Measurements from ENCODE around the gene ANKRD52. TPM values are rescaled to one million over a fixed set of nuclear protein-coding genes. Genes with fewer than 3 reads are reported as not detected.

The ANKRD52 gene
- total RNA-seq (10 to 100 TPM; 30.5 to 37.9 TPM), polyA plus RNA-seq (1 to 10 TPM; 4.4 to 9.3 TPM)
- long read RNA-seq, donor 1, partial matches to known transcripts, result 10 of 19 reads
- long read RNA-seq, donor 1, other reads (novel, unspliced or antisense), result 9 of 19 reads
- long read RNA-seq, donor 2, partial matches to known transcripts, result 3 of 10 reads
- long read RNA-seq, donor 2, other reads (novel, unspliced or antisense), result 7 of 10 reads

GRCh38 chr12:56258068-56258819, at the start of gene ANKRD52:
Gene ANKRD52 (minus strand): TSS chr12:56258384. CDS start chr12:56258269, 115 bp downstream.
- DNase-seq, result peak; percentile 86 to 92
- Histone ChIP-seq H3K4me1 (ENCODE audit: control insufficient read depth in 1 of 2, insufficient read depth in 2 of 2, low read length in 2 of 2) (peaks cover 0 to 3% of the 10 kb centered on the region in 2 donors), H3K4me3 (ENCODE audit: low read length in 2 of 2) (peak within 1 kb of the TSS; percentile 99 to 100), H3K27me3 (ENCODE audit: control insufficient read depth in 1 of 2, insufficient read depth in 2 of 2, low read length in 1 of 2) (no peaks in the 10 kb centered on the region), H3K36me3 (ENCODE audit: control insufficient read depth in 1 of 2, insufficient read depth in 2 of 2, low read length in 1 of 2) (peaks cover 0 to 5% of the 10 kb centered on the region in 2 donors), H3K9me3 (ENCODE audit: control insufficient read depth, low read length) (no peaks in the 10 kb centered on the region), H3K27ac (ENCODE audit: low read depth in 1 of 2, low read length in 2 of 2) (peak within 1 kb of the TSS in 1 of 2 donors; percentile 72)
- intact Hi-C loops (cut with DNase I), result loop anchor here in 1 of 2 donors (2.0 to 5.0 kb wide), 2 partner anchors 36 to 67 kb away; partner anchors contain the start of genes NABP2 and RNF41
- WGBS, 2 donors, result 0% methylated on average over 30 to 78 of the region's 78 CpGs
- peak; percentile 94 for ATAC-seq (ENCODE audit: low FRiP score)

- intact Hi-C loops (cut with DNase I), result no loop called here
- no peak for ATAC-seq (ENCODE audit: low FRiP score)
- Histone ChIP-seq H3K27me3 (ENCODE audit: control insufficient read depth in 1 of 2, insufficient read depth in 2 of 2, low read length in 1 of 2) (no peaks in the 10 kb centered on the region), H3K4me3 (ENCODE audit: low read length in 2 of 2) (no peak overlapping the region), H3K4me1 (ENCODE audit: control insufficient read depth in 1 of 2, insufficient read depth in 2 of 2, low read length in 2 of 2) (no peaks in the 10 kb centered on the region), H3K36me3 (ENCODE audit: control insufficient read depth in 1 of 2, insufficient read depth in 2 of 2, low read length in 1 of 2) (peaks cover 2 to 6% of the 10 kb centered on the region in 2 donors), H3K27ac (ENCODE audit: low read depth in 1 of 2, low read length in 2 of 2) (no peak overlapping the region), H3K9me3 (ENCODE audit: control insufficient read depth, low read length) (no peaks in the 10 kb centered on the region)
- WGBS, 2 donors, result 91 to 92% methylated on average over 7 of the region's 7 CpGs
- DNase-seq, result no peak
Measured at GRCh38 chr12:56307221-56307965, 49.2 kb upstream of the ANKRD52 start.

GRCh38 chr12:56304872-56305590, 46.8 kb upstream of the ANKRD52 start:
- Histone ChIP-seq H3K4me1 (ENCODE audit: control insufficient read depth in 1 of 2, insufficient read depth in 2 of 2, low read length in 2 of 2) (no peaks in the 10 kb centered on the region), H3K9me3 (ENCODE audit: control insufficient read depth, low read length) (no peaks in the 10 kb centered on the region), H3K27me3 (ENCODE audit: control insufficient read depth in 1 of 2, insufficient read depth in 2 of 2, low read length in 1 of 2) (no peaks in the 10 kb centered on the region), H3K36me3 (ENCODE audit: control insufficient read depth in 1 of 2, insufficient read depth in 2 of 2, low read length in 1 of 2) (peaks cover 2 to 6% of the 10 kb centered on the region in 2 donors), H3K4me3 (ENCODE audit: low read length in 2 of 2) (no peak overlapping the region), H3K27ac (ENCODE audit: low read depth in 1 of 2, low read length in 2 of 2) (no peak overlapping the region)
- intact Hi-C loops (cut with DNase I), result no loop called here
- 88 to 89% methylated on average over 8 of the region's 8 CpGs for WGBS, 2 donors
- DNase-seq (no peak), ATAC-seq (ENCODE audit: low FRiP score) (no peak)

- Histone ChIP-seq H3K9me3 (ENCODE audit: control insufficient read depth, low read length) (no peaks in the 10 kb centered on the region), H3K36me3 (ENCODE audit: control insufficient read depth in 1 of 2, insufficient read depth in 2 of 2, low read length in 1 of 2) (peaks cover 0 to 2% of the 10 kb centered on the region in 2 donors), H3K4me3 (ENCODE audit: low read length in 2 of 2) (no peak overlapping the region), H3K4me1 (ENCODE audit: control insufficient read depth in 1 of 2, insufficient read depth in 2 of 2, low read length in 2 of 2) (no peaks in the 10 kb centered on the region), H3K27ac (ENCODE audit: low read depth in 1 of 2, low read length in 2 of 2) (no peak overlapping the region), H3K27me3 (ENCODE audit: control insufficient read depth in 1 of 2, insufficient read depth in 2 of 2, low read length in 1 of 2) (no peaks in the 10 kb centered on the region)
- 92 to 94% methylated on average over 3 of the region's 3 CpGs for WGBS, 2 donors
- intact Hi-C loops (cut with DNase I), result no loop called here
- ATAC-seq (ENCODE audit: low FRiP score) (no peak), DNase-seq (no peak)
Measured at GRCh38 chr12:56304276-56304675, 46.1 kb upstream of the ANKRD52 start.

- Histone ChIP-seq H3K9me3 (ENCODE audit: control insufficient read depth, low read length) (no peaks in the 10 kb centered on the region), H3K27me3 (ENCODE audit: control insufficient read depth in 1 of 2, insufficient read depth in 2 of 2, low read length in 1 of 2) (no peaks in the 10 kb centered on the region), H3K36me3 (ENCODE audit: control insufficient read depth in 1 of 2, insufficient read depth in 2 of 2, low read length in 1 of 2) (peaks cover 0 to 2% of the 10 kb centered on the region in 2 donors), H3K27ac (ENCODE audit: low read depth in 1 of 2, low read length in 2 of 2) (peak overlapping the region; percentile 62 to 95), H3K4me3 (ENCODE audit: low read length in 2 of 2) (peak overlapping the region; percentile 20 to 54), H3K4me1 (ENCODE audit: control insufficient read depth in 1 of 2, insufficient read depth in 2 of 2, low read length in 2 of 2) (peaks cover 0 to 1% of the 10 kb centered on the region in 2 donors)
- intact Hi-C loops (cut with DNase I), result loop anchor here in 1 of 2 donors (2.0 kb wide), 2 partner anchors 14 to 76 kb away; partner anchors contain the start of genes CNPY2 and NABP2
- ATAC-seq (ENCODE audit: low FRiP score) (peak; percentile 61), DNase-seq (peak in 1 of 2 donors; percentile 76)
- 23 to 29% methylated on average over 21 of the region's 21 CpGs for WGBS, 2 donors
Measured at GRCh38 chr12:56300644-56301464, 42.7 kb upstream of the ANKRD52 start.

- H3K4me3 ChIP-seq (ENCODE audit: low read length in 2 of 2), result peak within 1 kb of the TSS; percentile 66 to 71
- 0 to 1% methylated on average over 63 of the region's 63 CpGs for WGBS, 2 donors
- no peaks in the 10 kb centered on the region for H3K27me3 ChIP-seq (ENCODE audit: control insufficient read depth in 1 of 2, insufficient read depth in 2 of 2, low read length in 1 of 2)
- H3K36me3 ChIP-seq (ENCODE audit: control insufficient read depth in 1 of 2, insufficient read depth in 2 of 2, low read length in 1 of 2), result peaks cover 0 to under 1% of the 10 kb centered on the region in 2 donors
- H3K9me3 ChIP-seq (ENCODE audit: control insufficient read depth, low read length), result no peaks in the 10 kb centered on the region
- peaks cover 0 to 2% of the 10 kb centered on the region in 2 donors for H3K4me1 ChIP-seq (ENCODE audit: control insufficient read depth in 1 of 2, insufficient read depth in 2 of 2, low read length in 2 of 2)
- DNase-seq (peak; percentile 99 to 100), ATAC-seq (ENCODE audit: low FRiP score) (peak; percentile 99)
- H3K27ac ChIP-seq (ENCODE audit: low read depth in 1 of 2, low read length in 2 of 2), result peak within 1 kb of the TSS; percentile 62 to 95
- intact Hi-C loops (cut with DNase I), result loop anchor here in 1 of 2 donors (2.0 kb wide), 2 partner anchors 15 to 75 kb away; partner anchors contain the start of genes CNPY2 and NABP2
Measured at GRCh38 chr12:56299853-56300643, 41.9 kb upstream of the ANKRD52 start, which contains the start of gene CS. Gene CS (minus strand): TSS chr12:56300330. CDS start chr12:56300201, 129 bp downstream.

GRCh38 chr12:56299308-56299852, 41.2 kb upstream of the ANKRD52 start:
- peak overlapping the region; percentile 9 to 89 for H3K27ac ChIP-seq (ENCODE audit: low read depth in 1 of 2, low read length in 2 of 2)
- H3K4me1 ChIP-seq (ENCODE audit: control insufficient read depth in 1 of 2, insufficient read depth in 2 of 2, low read length in 2 of 2), result peaks cover 0 to 2% of the 10 kb centered on the region in 2 donors
- WGBS, 2 donors, result 1% methylated on average over 10 of the region's 10 CpGs
- H3K4me3 ChIP-seq (ENCODE audit: low read length in 2 of 2), result peak overlapping the region; percentile 66 to 71
- intact Hi-C loops (cut with DNase I), result no loop called here
- H3K9me3 ChIP-seq (ENCODE audit: control insufficient read depth, low read length), result no peaks in the 10 kb centered on the region
- H3K36me3 ChIP-seq (ENCODE audit: control insufficient read depth in 1 of 2, insufficient read depth in 2 of 2, low read length in 1 of 2), result no peaks in the 10 kb centered on the region
- ATAC-seq (ENCODE audit: low FRiP score) (no peak), DNase-seq (no peak)
- no peaks in the 10 kb centered on the region for H3K27me3 ChIP-seq (ENCODE audit: control insufficient read depth in 1 of 2, insufficient read depth in 2 of 2, low read length in 1 of 2)
